HG02678 (cell line): Measurements from ENCODE around the gene HLCS.
"Not testable (repeated sequence)": the region's sequence is repeated elsewhere in the genome, so short reads cannot be mapped to it uniquely, and the experiment has no call there.

ENCODE experiments used
- ATAC-seq: cut with Tn5 transposase; IDR thresholded peaks from one replicate; pipeline ENCODE4 v1.9.1; 2021; ENCODE audit warnings: mild to moderate bottlenecking, moderate library complexity; ENCODE audit not compliant: unreplicated experiment

Gene HLCS

DNA sequence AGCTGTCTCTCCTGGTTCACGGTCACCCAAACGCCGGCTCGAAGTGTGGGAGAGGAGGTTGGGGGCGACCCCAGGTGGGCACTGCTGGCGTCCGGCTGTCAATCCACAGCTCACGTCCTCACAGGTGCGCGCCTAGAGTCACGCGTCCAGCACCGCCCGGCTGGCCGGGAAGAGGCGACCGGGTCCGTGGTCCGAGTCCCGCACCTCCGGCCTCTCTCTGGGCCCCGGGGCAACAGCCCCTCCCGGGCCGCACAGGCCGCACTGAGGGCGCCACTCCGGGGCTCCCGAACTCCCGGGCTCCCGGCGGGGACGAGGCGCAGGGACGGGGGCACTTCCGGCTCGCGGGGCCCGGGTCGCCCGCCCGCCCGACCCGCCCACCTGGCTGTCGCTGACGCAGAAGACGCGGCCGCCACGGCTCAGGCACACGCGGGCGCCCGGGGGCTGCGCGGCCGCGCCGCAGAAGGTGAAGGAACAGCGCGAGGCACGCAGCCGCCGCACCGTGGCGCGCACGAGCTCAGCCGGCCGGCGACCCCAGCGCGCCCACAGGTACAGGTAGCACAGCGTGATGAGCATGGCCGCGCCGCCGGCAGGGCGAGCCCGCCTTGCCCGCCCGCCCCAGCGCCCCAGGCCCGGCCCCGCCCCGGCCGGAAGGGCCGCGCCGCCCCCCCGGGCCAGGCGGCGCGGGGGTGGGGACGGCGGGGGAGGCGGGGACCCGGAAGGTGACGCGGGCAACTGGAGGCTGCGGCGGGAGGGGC is at the start of gene HLCS:
Gene HLCS (minus strand): TSS at position 604 of the 755 bp plus-strand sequence. CDS start 31 bp downstream, at position 573.
- peak; percentile 85 for ATAC-seq

DNA sequence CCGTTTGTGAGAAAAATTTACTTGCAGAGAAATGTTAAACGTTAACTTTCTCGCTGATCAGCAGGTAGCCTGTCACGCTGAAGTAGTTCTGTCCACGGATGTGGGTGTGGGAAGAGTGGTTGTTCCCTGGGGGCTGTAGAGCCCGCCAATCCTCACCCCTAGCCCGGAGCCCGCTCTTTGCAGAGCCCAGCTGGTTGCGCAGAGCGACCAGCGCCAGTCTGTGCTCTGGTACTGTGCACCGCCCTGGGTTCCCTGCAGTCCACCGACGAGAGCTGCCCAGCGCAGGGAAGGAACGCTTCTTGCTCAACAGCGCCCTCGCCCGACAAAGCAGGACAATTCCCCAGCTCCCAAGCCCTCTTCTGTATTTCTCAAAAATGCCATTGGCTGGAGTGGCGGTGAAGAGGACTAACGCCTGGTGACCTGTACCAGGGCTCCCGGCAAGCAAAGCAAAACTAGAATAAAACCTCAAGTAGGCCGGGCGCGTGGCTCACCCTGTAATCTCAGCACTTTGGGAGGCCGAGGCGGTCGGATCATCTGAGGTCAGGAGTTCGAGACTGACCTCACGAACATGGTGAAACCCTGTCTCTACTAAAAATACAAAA is 43.4 kb upstream of the HLCS start:
- peak; percentile 93 for ATAC-seq

DNA sequence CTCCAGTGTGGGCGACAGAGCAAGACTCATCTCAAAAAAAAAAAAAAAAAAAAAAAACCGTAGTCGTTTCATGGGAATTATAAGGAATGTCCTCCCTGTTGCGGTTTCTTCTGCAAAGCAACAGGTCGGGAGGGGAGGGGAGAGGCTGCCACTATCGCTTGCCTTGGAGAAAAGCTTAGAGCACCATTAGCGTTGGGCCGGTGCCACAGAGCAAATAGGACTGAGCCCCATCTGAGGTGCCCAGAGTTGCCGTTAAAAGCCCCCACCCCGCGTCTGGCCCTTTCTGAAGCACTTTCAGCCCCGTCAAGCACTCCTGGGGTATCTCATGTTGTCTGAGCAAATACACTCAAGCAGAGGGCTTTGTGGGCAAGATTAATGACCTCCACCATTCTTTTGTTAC is 42.3 kb upstream of the HLCS start:
- ATAC-seq: no peak

DNA sequence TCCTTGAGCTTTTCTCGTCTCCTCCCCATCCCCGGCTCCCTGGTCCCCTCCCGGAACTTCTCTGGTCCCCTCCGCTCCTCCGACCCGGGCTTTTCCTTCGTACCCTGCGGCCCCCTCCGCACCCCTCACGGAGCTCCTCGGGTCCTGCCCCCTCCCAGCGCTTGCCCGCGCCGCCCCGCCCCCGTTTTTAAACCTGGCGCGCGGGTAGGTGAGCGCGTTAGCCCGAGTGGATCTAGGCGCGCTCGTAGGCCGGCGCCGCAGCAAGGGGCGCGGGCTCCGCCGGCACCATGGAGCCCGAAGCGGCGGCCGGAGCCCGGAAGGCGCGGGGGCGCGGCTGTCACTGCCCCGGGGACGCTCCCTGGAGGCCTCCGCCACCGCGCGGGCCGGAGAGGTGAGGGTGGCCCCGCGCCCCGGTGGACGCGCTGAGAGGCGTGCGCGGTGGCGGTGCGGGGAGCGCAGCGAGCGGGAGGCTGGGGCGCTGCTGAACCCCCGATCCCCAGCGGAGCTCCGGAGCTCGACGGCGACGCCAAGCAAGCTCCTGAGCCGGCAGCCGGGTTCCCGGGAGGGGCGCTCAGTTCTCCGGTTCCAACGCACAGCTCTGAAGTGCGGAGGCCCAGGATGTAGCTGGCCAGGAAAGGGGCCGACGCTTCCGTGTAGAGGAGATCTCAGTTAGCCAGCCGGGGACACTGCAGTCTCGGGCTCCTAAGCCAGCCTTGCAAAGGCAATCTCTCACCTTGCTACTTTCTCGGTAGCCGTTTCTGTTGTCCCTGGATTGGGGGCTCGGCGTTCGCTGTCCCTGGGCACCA is 40.2 kb upstream of the HLCS start, which contains the start of gene RIPPLY3:
Gene RIPPLY3 (plus strand): TSS at position 217 of the 806 bp plus-strand sequence. CDS start 71 bp downstream, at position 288.
- no peak for ATAC-seq

DNA sequence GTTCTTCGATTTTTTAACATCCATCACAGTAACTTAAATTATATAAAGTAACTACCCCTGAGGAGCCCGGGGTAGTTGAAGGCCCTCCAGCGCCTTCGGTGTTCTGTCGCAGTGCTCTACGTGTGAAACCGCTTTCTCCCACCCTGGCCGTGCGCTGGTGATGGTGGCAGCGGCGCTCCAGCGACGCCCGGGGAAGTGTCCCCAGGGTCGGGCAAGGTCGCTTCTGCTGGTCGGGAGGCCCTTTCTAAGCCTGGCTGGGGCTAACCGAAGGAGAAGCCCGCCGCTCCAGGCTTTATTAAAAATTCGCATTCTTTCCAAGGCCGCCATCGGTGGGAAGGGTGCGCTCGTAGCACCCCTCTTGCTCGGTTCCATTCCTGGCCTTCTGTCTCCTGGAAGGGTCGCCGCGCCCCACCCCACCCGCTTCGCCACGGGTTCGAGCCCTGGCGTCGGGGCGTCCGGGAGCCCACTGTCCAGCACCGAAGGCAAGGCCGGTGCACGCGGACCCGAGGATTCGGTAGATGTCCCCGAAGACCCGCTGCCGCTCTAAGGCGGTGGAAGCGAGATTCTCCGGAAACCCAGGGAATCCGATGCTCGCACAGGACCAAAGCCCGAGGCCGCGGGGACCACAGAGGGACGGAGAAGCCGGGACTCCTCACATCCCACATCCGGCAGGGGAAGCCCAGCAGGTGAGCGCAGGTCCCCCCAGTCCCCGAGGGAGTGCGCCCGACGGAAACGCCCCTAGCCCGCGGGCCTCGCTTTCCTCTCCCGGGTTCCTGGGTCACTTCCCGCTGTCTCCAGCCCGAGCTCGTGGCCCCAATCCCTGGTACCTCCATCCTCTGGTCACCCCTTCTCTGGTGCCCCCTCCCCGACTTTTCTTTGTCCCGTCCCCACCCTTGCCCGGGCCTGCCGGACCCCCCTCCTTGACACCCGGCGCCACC is 39.3 kb upstream of the HLCS start:
- ATAC-seq: no peak

DNA sequence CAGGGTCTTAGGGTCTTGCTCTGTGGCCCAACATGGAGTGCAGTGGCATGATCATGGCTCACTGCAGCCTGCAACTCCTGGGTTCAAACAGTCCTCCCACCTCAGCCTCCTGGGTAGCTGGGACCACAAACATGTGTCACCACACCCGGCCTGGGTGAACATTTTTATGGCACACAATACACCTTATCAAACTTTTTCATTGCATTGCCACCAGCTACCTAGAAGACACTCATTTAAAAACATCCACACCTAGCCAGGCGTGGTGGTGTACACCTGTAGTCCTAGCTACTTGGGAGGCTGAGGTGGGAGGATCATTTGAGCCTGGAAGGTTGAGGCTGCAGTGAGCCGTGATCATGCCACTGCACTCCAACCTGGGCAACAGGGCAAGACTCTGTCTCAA is 37.4 kb upstream of the HLCS start:
- not testable (repeated sequence) for ATAC-seq

DNA sequence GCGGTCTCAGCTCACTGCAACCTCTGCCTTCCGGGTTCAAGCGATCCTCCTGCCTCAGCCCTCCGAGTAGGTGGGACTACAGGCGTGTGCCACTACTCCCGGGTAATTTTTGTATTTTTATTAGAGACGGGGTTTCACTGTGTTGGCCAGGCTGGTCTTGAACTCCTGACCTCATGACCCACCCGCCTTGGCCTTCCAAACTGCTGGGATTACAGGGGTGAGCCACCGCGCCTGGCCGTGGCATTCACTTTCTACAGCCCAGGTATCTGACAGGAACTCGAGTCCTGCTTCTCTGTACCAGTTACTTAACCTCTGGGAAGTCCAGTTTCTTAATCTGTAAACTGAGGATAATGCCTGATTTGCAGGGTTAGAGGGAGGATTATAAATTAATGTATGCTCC is 36.4 kb upstream of the HLCS start:
- not testable (repeated sequence) for ATAC-seq

DNA sequence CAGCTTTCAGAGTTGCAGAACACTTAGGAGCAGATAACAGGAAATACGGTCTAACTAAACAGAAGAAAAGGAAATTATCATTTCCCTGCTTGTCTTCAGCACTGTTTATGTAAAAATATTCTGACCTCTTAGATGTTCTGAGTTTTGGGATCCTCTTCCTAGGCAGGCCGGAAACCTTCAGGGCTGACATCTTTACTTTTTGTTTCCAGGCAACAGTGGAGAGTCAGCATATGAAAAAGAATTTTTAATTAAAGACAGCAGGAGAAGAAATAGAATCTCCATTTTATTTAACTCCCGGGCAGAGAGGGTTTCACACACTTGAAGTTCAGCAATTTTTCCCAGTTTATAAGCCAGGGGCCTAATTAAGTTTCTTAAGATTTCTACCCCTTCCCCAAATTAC is 35.0 kb upstream of the HLCS start:
- ATAC-seq: no peak

DNA sequence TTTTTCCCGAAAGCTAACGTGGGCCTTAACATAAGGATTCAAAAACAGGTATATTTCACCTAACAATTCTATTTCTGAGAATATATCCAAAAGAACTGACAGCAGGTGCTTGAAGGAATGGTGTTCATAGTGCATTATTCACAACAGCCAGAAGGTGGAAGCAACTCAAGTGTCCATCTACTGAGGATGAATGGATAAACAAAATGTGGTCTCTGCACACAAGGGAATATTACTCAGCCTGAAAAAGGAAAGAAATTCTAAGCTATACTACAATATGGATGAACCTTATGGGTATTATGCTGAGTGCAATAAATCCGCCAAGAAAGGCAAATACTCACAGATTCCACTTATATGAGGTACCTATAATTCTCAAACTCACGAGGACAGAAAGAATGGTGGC is 33.9 kb upstream of the HLCS start:
- ATAC-seq: no peak

DNA sequence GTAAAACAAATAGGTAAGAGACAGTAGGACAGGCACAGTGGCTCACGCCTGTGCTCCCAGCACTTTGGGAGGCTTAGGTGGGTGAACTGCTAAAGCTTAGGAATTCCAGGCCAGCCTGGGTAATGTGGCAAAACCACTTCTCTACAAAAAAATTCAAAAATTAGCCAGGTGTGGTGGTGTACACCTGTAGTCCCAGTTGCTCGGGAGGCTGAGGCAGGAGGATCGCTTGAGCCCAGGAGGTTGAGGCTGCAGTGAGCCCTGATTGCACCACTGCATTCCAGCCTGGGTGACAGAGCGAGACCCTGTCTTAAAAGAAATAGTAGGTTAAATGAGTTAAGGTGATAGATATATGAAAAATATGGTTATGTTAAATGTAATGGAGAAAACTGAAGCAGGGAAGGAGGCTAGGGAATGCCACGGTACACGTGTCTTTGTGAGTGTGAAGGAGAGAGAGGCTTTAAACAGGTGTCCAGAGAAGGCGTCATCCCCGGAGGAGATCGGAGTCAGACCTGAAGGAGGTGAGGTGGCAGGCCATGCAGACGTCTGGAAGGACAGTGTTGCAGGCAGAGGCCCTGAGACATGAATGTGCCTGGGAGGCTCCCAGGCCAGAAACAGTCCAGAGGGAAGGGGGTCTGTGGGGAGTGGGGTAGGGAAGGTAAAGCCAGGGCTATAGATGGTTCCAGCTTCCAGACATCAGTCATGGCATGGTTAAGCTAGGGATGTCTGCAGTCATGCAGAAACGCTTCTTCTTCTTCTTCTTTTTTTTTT is 32.8 kb upstream of the HLCS start:
- ATAC-seq: no peak

DNA sequence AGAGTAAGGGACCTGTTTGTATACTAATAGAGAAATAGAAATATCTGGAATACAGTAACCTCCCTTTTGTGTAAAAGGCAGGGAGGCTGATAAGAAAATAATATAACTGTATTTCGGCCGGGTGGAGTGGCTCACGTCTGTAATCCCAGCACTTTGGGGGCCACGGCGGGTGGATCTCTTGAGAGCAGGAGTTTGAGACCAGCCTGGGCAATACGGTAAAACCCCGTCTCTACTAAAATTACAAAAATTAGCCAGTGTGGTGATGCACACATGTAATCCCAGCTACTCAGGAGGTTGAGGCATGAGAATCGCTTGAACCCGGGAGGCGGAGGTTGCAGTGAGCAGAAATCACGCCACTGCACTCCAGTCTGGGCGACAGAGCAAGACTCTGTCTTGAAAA is 28.8 kb upstream of the HLCS start:
- not testable (repeated sequence) for ATAC-seq

DNA sequence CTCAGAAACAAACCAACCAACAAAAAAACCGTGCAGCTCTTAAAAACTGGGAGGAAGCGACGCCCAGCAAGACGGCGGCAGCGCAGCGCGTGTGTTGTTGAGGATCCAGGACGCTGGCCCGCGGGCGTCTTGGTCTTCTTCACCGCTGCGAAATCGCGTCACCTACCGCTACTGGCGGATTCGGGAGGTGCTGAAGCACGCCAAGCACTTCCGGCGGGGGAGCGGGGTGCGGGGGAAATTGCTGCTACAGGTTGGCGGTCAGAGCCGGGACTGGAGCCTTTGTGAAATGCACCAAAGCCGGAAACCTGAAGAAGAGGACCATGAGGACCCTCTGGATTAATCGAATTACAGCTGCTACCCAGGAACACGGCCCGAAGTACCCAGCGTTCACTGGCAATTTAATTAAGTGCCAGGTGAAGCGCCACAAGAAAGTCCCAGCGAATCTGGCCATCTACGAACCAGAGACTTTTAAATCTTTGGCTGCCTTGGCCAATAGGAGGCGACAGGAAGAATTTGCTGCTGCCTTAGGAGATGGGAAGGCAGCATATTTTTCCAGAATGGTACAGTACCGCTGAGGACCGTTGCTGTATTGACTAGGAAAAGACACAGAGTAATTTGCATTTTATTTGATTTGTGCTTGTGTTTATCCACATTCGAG is 28.2 kb upstream of the HLCS start:
- ATAC-seq: no peak

DNA sequence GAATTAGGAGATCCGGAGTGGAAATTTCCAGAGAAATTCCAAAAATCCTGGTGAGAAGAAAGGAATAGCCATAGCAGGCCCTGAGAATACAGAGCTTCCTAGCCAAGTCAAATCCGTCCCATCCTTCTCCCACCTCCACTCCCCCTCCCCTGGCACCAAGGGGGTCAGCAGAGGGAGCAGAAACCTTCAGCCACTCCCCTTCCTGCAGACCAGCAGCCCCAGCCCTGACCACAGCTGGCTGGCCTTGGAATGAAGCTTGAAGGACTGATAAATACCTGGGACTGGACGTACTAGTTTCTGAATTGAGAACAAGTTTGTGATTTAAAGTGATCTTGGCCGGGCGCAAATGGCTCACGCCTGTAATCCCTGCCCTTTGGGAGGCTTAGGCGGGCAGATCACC is 26.2 kb upstream of the HLCS start:
- ATAC-seq: no peak

DNA sequence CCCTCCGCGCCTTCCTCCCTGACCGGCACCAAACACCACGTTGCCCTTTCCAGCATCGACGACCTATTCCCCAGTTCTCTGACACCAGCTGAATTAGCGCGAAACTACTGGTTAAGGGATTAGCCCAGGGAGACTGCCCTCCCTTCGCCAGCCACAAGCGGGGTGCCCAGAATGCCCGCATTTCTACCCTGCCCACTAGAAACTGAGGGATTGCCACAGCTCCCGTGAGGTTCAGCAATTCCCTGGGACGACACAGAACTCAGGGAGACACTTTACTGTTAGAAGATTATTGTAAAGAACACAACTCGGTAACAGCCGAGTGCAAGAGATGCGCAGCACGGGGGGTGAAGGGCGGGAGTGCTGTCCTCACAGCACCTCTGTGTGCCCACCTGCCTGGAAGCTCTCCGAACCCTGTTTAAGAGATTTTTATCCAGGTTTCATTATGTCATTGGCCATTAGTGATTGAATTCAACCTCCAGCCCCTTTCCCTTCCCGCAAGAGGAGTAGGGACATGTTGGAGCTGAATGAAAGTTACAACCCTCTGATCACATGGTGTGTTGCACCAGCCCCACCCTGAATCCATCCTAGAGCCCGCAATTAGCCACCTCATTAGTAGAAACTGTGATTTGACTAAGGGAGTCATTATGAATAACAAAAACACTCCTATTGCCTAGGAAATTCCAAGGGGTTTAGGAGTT is 24.2 kb upstream of the HLCS start:
- no peak for ATAC-seq

DNA sequence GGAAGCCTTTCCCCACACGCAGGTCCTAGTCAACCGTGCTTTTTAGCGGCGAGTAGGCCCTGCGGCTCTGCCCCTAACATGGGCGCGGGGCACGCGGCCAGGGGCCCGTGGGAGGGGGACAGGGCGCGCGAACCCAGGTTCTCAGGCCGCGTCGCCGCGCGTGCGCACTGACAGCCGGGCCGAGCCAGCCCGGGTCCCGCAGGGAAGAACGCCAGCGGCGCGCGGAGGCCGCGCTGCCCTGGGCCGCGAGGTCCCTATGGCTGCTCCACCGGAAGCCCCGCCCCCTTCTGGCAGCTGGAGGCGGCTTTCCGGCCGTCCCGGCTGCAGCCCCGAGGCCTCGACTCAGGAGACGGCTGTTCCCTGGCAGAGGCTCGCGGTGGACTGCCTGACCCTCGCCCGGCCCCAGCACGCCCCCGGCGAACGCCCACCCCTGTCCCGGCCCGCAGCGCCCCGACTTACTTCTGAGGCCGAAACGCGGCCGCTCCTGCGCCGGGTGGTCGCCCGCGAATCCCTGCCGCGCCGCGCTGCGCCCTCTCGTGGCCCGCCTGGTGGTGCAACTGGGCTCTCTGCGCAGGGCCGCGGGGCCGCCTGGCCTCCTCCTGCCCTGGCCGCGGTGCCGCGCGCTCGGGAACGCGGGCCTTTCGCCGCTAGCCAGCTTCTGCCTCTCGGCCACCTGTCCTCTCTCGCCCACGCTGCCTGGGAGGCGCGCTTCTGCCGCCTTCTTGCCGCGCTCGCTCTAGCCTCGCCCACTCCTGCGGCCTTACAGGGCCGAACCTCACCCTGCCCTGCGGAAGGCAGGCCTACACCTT is 23.4 kb upstream of the HLCS start:
- ATAC-seq: peak; percentile 94

DNA sequence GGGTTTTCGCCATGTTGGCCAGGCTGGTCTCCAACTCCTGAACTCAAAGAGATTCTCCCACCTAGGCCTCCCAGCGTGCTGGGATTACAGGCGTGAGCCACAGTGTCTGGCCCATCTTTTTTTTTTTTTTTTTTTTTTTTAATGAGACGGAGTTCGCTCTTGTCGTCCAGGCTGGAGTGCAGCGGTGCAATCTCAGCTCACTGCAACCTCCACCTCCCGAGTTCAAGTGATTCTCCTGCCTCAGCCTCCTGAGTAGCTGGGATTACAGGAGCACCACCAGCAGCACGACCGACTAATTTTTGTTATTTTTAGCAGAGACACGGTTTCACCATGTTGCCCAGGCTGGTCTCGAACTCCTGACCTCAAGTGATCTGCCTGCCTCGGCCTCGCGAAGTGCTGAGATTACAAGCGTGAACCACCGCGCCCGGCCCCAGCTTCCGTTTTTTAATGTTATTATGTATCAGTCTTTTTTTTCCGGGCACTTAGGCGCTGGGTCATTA is 22.8 kb upstream of the HLCS start:
- not testable (repeated sequence) for ATAC-seq

DNA sequence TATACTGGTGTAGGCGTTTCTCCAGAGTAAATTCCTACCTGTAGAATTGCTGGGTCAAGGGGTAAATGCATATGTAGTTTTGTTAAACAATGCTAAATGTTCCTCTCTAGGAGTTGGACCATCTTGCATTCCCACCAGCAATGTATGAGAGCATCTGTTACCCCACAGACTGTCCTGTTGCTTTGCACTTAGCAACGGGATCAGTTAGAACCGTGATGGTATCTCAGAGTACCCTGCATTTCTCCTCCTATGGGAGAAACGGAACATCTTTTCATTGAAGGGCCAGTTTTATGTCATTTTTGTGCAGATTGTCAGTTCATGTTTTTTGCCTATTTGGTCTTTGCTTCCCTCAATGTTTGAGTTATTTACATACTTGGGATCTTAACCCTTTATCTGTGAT is 22.1 kb upstream of the HLCS start:
- ATAC-seq: no peak

DNA sequence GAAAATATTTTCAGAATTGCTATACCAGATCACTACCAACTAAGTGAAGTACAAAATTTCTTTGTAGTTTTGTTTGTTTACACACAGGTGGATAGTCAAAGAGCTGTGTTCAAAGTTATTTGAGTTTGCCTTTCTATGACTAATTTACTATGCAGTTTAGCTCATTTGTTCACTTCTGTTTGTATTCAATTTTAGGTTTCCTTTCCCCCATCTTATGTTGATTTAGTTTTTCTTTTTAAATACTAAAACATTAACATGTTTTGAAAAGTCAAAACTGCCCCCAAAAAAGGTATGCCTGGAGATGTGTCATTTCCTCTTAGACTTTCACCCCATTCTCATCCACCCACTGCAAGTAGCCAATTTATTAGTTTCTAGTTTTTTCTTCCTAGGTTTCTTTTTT is 21.4 kb upstream of the HLCS start:
- ATAC-seq: no peak
